ENCODE data around the gene TLR1.
"Not testable (repeated sequence)": the region's sequence is repeated elsewhere in the genome, so short reads cannot be mapped to it uniquely, and the experiment has no call there.

The TLR1 gene

GRCh38 chr4:38770281-38770680 is 34.3 kb downstream of the TLR1 start:
- DNase-seq; H3K4me3 ChIP-seq (ENCODE audit: low read length); H4K5ac ChIP-seq (ENCODE audit: low read length); H3K27ac ChIP-seq (ENCODE audit: low read depth, low read length); H3K4me2 ChIP-seq (ENCODE audit: low read length); H3K27me3 ChIP-seq (ENCODE audit: insufficient read depth, low read length, poor library complexity); H3K36me3 ChIP-seq (ENCODE audit: control insufficient read depth, insufficient read depth, low read length); H3K79me2 ChIP-seq (ENCODE audit: control insufficient read depth, insufficient read depth, low read length); H2BK5ac ChIP-seq (ENCODE audit: low read length); H2BK120ac ChIP-seq (ENCODE audit: low read depth, low read length); H3K4ac ChIP-seq (ENCODE audit: low read depth, low read length); H3K4me1 ChIP-seq (ENCODE audit: control insufficient read depth, low read depth, low read length); H4K8ac ChIP-seq (ENCODE audit: low read depth, low read length); H3K56ac ChIP-seq (ENCODE audit: low read length); H2AK5ac ChIP-seq (ENCODE audit: low read length); H3K18ac ChIP-seq (ENCODE audit: low read length); H3K23ac ChIP-seq (ENCODE audit: low read length); H3K9ac ChIP-seq (ENCODE audit: low read length); H3K79me1 ChIP-seq (ENCODE audit: low read length); H2BK15ac ChIP-seq (replicated peaks; ENCODE audit: low read depth): not testable (repeated sequence)
- WGBS (ENCODE audit: extremely low coverage, insufficient coverage, low lambda C conversion rate) = no CpG with 5 or more reads among the region's 2 CpGs

DNA sequence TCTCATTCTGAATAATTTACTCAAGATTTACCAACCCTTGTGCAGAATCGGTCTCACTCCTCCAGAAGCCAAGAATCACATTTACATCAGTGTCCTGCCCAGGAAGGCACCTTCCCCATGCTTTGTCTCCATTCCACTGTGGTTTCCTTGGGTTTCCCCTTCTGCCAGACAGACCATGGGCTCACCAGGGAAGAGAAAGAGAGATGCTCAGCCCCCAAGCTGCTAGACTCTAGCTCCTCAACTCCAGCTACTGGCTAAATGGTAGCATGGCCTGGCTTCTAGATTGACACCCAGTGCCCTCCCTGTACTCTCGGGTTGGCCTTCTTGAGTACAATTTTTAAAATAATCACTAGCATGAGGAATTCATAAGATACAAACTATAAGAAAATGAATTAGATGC is 34.7 kb downstream of the TLR1 start:
- no peak overlapping the region for H2BK15ac ChIP-seq (replicated peaks; ENCODE audit: low read depth)
- H3K79me2 ChIP-seq (ENCODE audit: control insufficient read depth, insufficient read depth, low read length) = no peaks in the 10 kb centered on the region
- no peak overlapping the region for H4K8ac ChIP-seq (ENCODE audit: low read depth, low read length)
- H3K4me2 ChIP-seq (ENCODE audit: low read length) = no peak overlapping the region
- H3K9ac ChIP-seq (ENCODE audit: low read length) = no peak overlapping the region
- H3K23ac ChIP-seq (ENCODE audit: low read length) = no peak overlapping the region
- H3K56ac ChIP-seq (ENCODE audit: low read length) = no peak overlapping the region
- H3K4me1 ChIP-seq (ENCODE audit: control insufficient read depth, low read depth, low read length) = no peaks in the 10 kb centered on the region
- no peak overlapping the region for H3K4me3 ChIP-seq (ENCODE audit: low read length)
- no peaks in the 10 kb centered on the region for H3K36me3 ChIP-seq (ENCODE audit: control insufficient read depth, insufficient read depth, low read length)
- no peaks in the 10 kb centered on the region for H3K27me3 ChIP-seq (ENCODE audit: insufficient read depth, low read length, poor library complexity)
- no peak overlapping the region for H3K27ac ChIP-seq (ENCODE audit: low read depth, low read length)
- H3K79me1 ChIP-seq (ENCODE audit: low read length) = no peaks in the 10 kb centered on the region
- DNase-seq = no peak
- no peak overlapping the region for H4K5ac ChIP-seq (ENCODE audit: low read length)
- no peak overlapping the region for H3K18ac ChIP-seq (ENCODE audit: low read length)
- WGBS (ENCODE audit: extremely low coverage, insufficient coverage, low lambda C conversion rate) = no CpG with 5 or more reads among the region's 2 CpGs
- H2BK5ac ChIP-seq (ENCODE audit: low read length) = no peak overlapping the region
- H2BK120ac ChIP-seq (ENCODE audit: low read depth, low read length) = no peak overlapping the region
- H3K4ac ChIP-seq (ENCODE audit: low read depth, low read length) = no peak overlapping the region
- H2AK5ac ChIP-seq (ENCODE audit: low read length) = no peak overlapping the region

DNA sequence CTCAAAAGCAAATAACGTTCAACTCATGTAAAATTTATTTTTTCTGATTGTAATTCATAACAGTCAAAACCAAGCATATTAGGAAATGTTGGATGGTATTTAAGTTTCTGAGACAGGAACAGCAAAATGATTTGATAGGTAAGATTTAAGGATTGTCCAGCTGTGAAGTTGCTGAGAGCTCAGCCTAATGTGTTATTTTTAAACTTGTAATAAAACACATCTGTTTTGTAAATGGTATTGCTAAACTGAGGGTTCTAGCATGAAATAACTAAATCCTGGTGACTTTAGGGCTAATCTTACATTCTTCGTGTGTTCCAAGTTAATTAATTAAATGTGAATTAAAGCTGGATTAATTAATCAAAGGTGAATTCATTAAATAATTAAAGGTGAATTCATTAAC is 35.1 kb downstream of the TLR1 start:
- Histone ChIP-seq H3K27ac (ENCODE audit: low read depth, low read length) (no peak overlapping the region), H3K9ac (ENCODE audit: low read length) (no peak overlapping the region), H3K4me3 (ENCODE audit: low read length) (no peak overlapping the region)

GRCh38 chr4:38768968-38769394 is 35.6 kb downstream of the TLR1 start:
- Histone ChIP-seq H3K79me1 (ENCODE audit: low read length) (no peaks in the 10 kb centered on the region), H4K5ac (ENCODE audit: low read length) (no peak overlapping the region), H3K4me3 (ENCODE audit: low read length) (no peak overlapping the region), H3K27ac (ENCODE audit: low read depth, low read length) (no peak overlapping the region), H3K36me3 (ENCODE audit: control insufficient read depth, insufficient read depth, low read length) (no peaks in the 10 kb centered on the region), H4K8ac (ENCODE audit: low read depth, low read length) (no peak overlapping the region), H2BK5ac (ENCODE audit: low read length) (no peak overlapping the region), H3K18ac (ENCODE audit: low read length) (no peak overlapping the region), H2BK120ac (ENCODE audit: low read depth, low read length) (no peak overlapping the region), H3K4ac (ENCODE audit: low read depth, low read length) (no peak overlapping the region), H3K4me2 (ENCODE audit: low read length) (no peak overlapping the region), H2AK5ac (ENCODE audit: low read length) (no peak overlapping the region), H3K56ac (ENCODE audit: low read length) (no peak overlapping the region), H3K23ac (ENCODE audit: low read length) (no peak overlapping the region), H3K9ac (ENCODE audit: low read length) (no peak overlapping the region), H3K4me1 (ENCODE audit: control insufficient read depth, low read depth, low read length) (no peaks in the 10 kb centered on the region), H2BK15ac (replicated peaks; ENCODE audit: low read depth) (no peak overlapping the region), H3K27me3 (ENCODE audit: insufficient read depth, low read length, poor library complexity) (no peaks in the 10 kb centered on the region), H3K79me2 (ENCODE audit: control insufficient read depth, insufficient read depth, low read length) (no peaks in the 10 kb centered on the region)
- no peak for DNase-seq
- WGBS (ENCODE audit: extremely low coverage, insufficient coverage, low lambda C conversion rate) = no CpG with 5 or more reads among the region's 5 CpGs

More for the DNA sequence above, 35.1 kb downstream of the TLR1 start:
- no peak overlapping the region for H4K8ac ChIP-seq (ENCODE audit: low read depth, low read length)
- H3K36me3 ChIP-seq (ENCODE audit: control insufficient read depth, insufficient read depth, low read length) = no peaks in the 10 kb centered on the region
- no peak overlapping the region for H3K23ac ChIP-seq (ENCODE audit: low read length)
- no peak overlapping the region for H3K18ac ChIP-seq (ENCODE audit: low read length)
- H3K79me2 ChIP-seq (ENCODE audit: control insufficient read depth, insufficient read depth, low read length) = no peaks in the 10 kb centered on the region
- H2BK5ac ChIP-seq (ENCODE audit: low read length) = no peak overlapping the region
- no peak overlapping the region for H2AK5ac ChIP-seq (ENCODE audit: low read length)
- H3K79me1 ChIP-seq (ENCODE audit: low read length) = no peaks in the 10 kb centered on the region
- DNase-seq = no peak
- H3K4me2 ChIP-seq (ENCODE audit: low read length) = no peak overlapping the region
- H3K4me1 ChIP-seq (ENCODE audit: control insufficient read depth, low read depth, low read length) = no peaks in the 10 kb centered on the region
- no peak overlapping the region for H2BK120ac ChIP-seq (ENCODE audit: low read depth, low read length)
- no peak overlapping the region for H3K56ac ChIP-seq (ENCODE audit: low read length)
- WGBS (ENCODE audit: extremely low coverage, insufficient coverage, low lambda C conversion rate) = no CpG with 5 or more reads among the region's 2 CpGs
- H2BK15ac ChIP-seq (replicated peaks; ENCODE audit: low read depth) = no peak overlapping the region
- no peak overlapping the region for H3K4ac ChIP-seq (ENCODE audit: low read depth, low read length)
- no peaks in the 10 kb centered on the region for H3K27me3 ChIP-seq (ENCODE audit: insufficient read depth, low read length, poor library complexity)
- H4K5ac ChIP-seq (ENCODE audit: low read length) = no peak overlapping the region

- H2BK5ac ChIP-seq (ENCODE audit: low read length); H3K4me1 ChIP-seq (ENCODE audit: control insufficient read depth, low read depth, low read length); H3K4me2 ChIP-seq (ENCODE audit: low read length); DNase-seq; H4K8ac ChIP-seq (ENCODE audit: low read depth, low read length); H3K79me1 ChIP-seq (ENCODE audit: low read length); H3K4me3 ChIP-seq (ENCODE audit: low read length); H3K9ac ChIP-seq (ENCODE audit: low read length); H3K18ac ChIP-seq (ENCODE audit: low read length); H3K56ac ChIP-seq (ENCODE audit: low read length); H3K27me3 ChIP-seq (ENCODE audit: insufficient read depth, low read length, poor library complexity); H3K27ac ChIP-seq (ENCODE audit: low read depth, low read length); H4K5ac ChIP-seq (ENCODE audit: low read length); H2BK120ac ChIP-seq (ENCODE audit: low read depth, low read length); H3K79me2 ChIP-seq (ENCODE audit: control insufficient read depth, insufficient read depth, low read length); H3K4ac ChIP-seq (ENCODE audit: low read depth, low read length); H2AK5ac ChIP-seq (ENCODE audit: low read length); H2BK15ac ChIP-seq (replicated peaks; ENCODE audit: low read depth); H3K36me3 ChIP-seq (ENCODE audit: control insufficient read depth, insufficient read depth, low read length); H3K23ac ChIP-seq (ENCODE audit: low read length): not testable (repeated sequence)
- WGBS (ENCODE audit: extremely low coverage, insufficient coverage, low lambda C conversion rate) = no CpG with 5 or more reads among the region's 2 CpGs
Observed at GRCh38 chr4:38766940-38767339, 37.7 kb downstream of the TLR1 start.

GRCh38 chr4:38765382-38765781 is 39.2 kb downstream of the TLR1 start:
- Histone ChIP-seq H3K4me3 (ENCODE audit: low read length) (no peak overlapping the region), H3K4me2 (ENCODE audit: low read length) (no peak overlapping the region), H3K56ac (ENCODE audit: low read length) (no peak overlapping the region), H2BK5ac (ENCODE audit: low read length) (no peak overlapping the region), H3K36me3 (ENCODE audit: control insufficient read depth, insufficient read depth, low read length) (no peaks in the 10 kb centered on the region), H3K18ac (ENCODE audit: low read length) (no peak overlapping the region), H3K27me3 (ENCODE audit: insufficient read depth, low read length, poor library complexity) (no peaks in the 10 kb centered on the region), H2BK15ac (replicated peaks; ENCODE audit: low read depth) (no peak overlapping the region), H2BK120ac (ENCODE audit: low read depth, low read length) (no peak overlapping the region), H3K27ac (ENCODE audit: low read depth, low read length) (no peak overlapping the region), H2AK5ac (ENCODE audit: low read length) (no peak overlapping the region), H3K4ac (ENCODE audit: low read depth, low read length) (no peak overlapping the region), H3K23ac (ENCODE audit: low read length) (no peak overlapping the region), H4K8ac (ENCODE audit: low read depth, low read length) (no peak overlapping the region), H3K9ac (ENCODE audit: low read length) (no peak overlapping the region), H4K5ac (ENCODE audit: low read length) (no peak overlapping the region), H3K79me2 (ENCODE audit: control insufficient read depth, insufficient read depth, low read length) (no peaks in the 10 kb centered on the region), H3K4me1 (ENCODE audit: control insufficient read depth, low read depth, low read length) (no peaks in the 10 kb centered on the region), H3K79me1 (ENCODE audit: low read length) (no peaks in the 10 kb centered on the region)
- no peak for DNase-seq
- no CpG with 5 or more reads among the region's 3 CpGs for WGBS (ENCODE audit: extremely low coverage, insufficient coverage, low lambda C conversion rate)

Data from mesendoderm (in vitro differentiated cells).